GM12874 (cell line): ENCODE data around the gene ABHD15.
A peak's percentile ranks its signal among the peaks of the same experiment; 100 is the strongest.

ENCODE experiments used
- TF ChIP-seq, protein P1 (sequence below): IDR thresholded peaks from 2 replicates; pipeline ENCODE4 v1.5.1; 2011; ENCODE audit warnings: low read depth, mild to moderate bottlenecking, control low read depth, low read length, moderate library complexity; ENCODE audit not compliant: insufficient read depth

ABHD15 gene

DNA sequence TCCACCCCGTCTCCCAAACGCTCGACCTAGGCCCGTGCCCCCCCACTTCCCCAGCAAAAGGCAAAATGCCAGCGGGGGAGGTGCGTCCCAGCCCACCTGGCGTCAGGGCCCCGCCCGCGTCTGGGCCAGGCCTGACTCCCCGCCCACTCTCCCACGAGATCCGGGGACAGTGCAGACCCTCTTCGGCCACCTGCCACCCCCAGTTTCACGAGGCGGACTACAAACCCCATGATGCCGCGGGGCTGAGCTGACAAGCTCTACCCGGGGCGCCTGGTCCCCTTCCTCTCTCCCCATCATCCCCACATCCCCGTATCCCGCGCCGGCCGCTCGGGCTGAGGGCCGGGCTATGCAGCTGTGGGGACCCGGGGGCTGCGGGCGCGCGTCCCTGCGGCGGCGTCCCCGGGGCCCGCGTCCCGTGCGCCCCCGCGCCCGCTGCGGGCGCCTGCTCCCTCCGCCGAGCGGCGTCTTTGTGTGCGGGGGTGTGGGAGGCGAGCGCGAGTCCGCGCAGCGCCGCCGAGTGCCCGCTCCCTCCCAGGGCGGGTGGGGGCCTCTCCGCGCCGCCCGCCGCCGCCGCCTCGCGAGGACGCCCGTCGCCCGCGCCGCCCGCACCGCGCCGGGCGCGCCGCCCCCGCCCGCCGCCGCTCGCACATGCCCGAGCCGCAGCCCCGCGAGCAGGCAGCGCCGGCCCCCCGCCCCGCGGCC, 26.2 kb upstream of the ABHD15 start, which contains the start of gene ANKRD13B:
TSS of gene ANKRD13B (plus strand) at position 283 of the 702 bp plus-strand sequence. CDS start 490 bp downstream, outside the sequence.
- TF ChIP-seq, protein P1, sequence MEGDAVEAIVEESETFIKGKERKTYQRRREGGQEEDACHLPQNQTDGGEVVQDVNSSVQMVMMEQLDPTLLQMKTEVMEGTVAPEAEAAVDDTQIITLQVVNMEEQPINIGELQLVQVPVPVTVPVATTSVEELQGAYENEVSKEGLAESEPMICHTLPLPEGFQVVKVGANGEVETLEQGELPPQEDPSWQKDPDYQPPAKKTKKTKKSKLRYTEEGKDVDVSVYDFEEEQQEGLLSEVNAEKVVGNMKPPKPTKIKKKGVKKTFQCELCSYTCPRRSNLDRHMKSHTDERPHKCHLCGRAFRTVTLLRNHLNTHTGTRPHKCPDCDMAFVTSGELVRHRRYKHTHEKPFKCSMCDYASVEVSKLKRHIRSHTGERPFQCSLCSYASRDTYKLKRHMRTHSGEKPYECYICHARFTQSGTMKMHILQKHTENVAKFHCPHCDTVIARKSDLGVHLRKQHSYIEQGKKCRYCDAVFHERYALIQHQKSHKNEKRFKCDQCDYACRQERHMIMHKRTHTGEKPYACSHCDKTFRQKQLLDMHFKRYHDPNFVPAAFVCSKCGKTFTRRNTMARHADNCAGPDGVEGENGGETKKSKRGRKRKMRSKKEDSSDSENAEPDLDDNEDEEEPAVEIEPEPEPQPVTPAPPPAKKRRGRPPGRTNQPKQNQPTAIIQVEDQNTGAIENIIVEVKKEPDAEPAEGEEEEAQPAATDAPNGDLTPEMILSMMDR = no peak

DNA sequence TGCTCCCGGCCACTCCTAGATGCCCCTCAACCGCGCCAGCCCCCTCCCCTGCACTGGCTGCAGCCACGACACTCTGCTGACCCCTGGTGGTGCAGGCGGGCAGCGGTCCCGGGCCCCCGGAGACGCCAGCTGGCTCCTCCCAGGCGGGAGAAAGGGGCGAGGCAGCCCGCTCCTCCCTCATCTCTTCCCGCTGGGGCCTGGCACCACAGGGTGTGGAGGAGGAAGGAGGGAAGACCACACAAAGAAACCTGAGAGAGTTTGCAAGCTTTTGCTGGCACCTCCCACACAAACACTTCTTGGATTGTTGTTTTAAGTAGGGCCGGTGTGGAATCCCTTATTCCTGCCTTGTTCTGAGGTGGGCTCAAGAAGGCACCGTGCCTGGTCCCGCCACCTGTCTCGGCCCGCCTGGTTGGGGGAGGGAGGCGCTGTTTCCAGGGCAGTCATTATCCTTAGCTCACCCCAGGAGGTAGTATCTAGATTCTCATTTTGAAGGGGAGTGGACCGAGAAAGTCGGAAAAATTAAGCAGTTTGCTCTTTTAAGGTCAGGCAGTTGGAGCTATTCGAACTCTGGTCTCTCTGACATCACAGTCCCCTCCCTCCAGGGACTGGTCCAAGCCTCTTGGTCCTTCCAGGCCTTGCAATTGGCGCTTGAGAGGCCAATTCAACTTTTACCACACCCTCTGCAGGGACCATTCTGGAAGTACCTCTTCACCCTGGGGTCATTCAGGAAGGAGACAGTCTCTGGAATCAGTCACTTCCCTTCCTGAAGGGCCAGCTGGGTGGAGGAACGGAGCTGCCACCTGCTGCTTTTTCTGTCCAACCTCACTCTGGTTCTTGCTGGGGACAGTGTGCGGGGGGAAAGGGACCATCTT, 25.1 kb upstream of the ABHD15 start:
- TF ChIP-seq, protein P1 = peak; percentile 99

DNA sequence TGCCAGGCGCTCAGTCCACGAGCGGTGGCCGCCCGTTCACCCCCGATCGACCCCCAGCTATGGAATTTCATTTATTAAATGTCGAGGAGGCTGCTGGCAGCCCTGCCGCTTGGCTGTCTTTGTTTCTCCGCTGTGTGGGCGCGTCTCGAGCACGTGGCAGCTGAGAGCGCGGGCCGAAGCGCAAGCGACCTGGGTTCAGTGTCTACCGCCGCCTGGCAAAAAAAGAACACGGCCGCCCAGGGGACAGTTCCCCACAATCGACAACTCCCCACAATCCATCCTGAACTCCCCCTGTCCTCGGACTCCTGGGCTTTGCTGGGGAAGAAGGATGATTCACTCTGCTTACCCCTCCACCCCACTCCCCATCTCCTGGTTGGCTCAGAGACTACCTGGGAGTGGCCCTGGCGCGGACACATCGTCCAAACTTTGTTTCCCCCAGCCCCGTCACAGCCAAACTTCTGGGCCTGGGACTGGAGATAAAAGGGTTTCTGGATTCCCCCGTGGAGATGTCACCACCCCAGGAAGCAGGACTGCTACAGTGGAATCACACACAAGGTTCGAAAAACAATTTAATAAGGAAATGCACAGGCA, 24.4 kb upstream of the ABHD15 start:
- TF ChIP-seq, protein P1 = no peak

DNA sequence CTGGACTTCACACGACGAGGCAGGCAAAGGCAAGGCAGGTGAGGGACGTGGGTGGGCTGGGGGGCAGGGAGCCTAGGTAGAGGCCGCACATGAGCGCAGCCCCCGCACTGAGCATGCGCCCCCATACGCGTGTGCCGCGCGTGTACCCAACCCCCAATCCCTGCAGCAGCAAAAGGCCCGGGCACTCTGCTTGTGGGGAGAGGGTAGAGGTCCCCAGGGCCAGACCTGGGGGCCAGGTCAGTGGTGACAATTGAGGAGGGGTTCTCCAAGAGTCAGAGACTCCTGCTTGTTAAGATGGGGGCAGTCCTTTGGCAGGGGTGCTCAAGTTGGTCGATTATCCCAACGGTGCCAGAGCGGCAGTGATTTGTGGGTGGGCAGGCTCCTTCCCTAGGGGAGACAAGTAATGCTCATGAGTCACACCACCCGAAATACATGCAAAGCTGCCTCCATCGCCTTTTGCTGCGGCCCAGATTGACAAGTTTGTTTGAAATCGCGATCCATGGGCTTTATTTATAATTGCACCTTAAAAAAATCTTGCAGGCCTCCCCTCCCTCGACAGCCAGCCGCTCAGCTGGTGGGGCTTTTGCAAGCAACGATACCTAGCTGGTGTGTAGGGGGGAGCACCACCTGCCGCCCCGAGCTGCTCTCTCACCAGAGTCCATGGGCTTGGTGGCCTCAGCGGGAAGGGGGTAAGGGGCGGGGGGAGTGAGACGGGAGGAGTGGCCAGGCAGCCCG, 23.7 kb upstream of the ABHD15 start:
- TF ChIP-seq, protein P1 = no peak

DNA sequence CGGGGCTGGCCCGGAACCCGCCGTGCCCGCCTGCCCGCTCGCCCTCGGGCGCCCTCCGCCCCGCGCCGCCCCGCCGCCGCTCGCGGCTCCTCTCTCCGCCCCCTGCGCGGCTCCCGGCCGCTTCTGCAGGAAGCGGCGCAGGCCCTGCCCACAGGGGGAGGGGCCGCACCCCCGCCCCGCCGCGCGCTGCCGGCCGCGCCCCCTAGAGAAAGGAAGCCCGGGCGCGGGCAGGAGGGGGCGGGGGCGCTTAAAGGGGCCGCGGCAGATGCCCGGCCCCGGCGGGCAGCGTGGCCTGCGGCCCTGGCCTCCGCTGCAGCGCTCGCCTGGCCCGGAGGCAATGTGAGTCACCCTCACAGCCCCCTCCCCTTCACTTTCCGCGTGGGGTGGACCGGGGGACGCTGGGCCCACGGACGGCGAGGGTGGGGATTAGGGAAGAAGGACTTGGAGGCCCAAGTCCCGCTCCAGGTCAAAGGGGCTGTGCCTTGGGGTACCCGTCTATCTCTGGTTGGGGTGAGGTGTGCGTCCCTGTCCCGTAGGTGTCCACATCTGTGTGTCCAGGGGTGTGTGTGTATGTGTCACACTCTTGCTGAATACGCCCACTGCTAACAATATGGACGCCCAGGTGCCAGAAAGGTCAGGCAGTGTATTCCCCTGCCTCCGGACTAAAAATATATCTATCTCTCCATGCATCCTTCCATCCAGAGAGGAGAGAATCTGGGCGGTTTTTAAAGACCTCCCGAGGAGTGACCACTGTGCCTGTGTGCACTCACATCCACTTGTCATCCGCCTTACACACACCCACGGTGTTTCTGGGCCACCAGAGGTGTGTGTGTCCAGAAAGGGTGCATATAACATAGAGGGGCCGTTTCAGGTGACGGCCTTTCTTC, 22.9 kb upstream of the ABHD15 start, which contains the start of gene GIT1:
TSS of gene GIT1 (minus strand) at position 125 of the 887 bp plus-strand sequence. CDS start 270 bp downstream, outside the sequence.
- TF ChIP-seq, protein P1 = no peak

DNA sequence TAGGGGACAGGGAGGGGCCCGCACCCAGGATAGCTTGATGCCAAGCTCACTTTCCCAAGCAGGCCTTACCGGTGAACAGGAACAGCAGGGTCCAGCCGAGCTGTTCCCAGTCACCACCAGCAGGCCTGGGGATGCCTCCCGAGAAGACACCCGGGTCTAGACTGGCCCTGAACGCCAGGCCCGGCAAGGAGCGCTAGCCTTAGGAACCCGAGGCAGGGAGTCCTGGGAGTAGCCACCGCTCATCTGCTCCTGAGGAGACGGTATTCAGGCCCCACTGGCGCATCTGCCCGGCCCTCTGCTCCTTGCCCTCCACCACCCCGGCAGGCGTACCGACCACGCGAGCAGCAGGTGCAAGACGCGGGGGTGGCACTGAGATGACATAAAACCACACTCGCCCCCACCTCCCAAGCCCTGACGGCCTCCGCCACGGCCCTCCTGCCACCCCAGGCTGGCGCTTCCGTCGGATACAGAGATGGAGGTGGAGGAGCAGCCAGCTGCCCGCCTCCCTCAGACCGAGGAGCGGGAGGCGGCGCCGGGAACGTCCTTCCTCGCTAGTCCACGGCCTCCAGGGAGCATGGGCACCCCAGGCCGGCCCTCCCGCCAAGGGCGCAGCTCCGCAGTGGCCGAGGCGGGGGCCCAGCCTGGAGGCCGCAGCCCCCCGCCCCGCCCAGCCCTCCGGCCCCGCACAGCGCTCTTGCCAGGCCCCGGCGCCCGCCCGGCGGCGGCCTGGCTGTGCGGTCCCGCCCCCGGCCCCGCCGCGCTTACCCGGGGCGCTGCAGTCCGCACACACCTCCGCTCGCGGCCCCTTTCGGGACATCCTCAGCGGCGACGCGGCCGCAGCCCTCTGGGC, 21.9 kb upstream of the ABHD15 start:
- TF ChIP-seq, protein P1 = no peak
